ENCODE data around the gene MYH4. TPM values are rescaled to one million over a fixed set of nuclear protein-coding genes. Genes with fewer than 3 reads are reported as not detected.

Gene MYH4
- total RNA-seq, 6 experiments from 2014 or later: 0.07 TPM; not detected in 5

GRCh38 chr17:10458701-10459100, 10.7 kb downstream of the MYH4 start:
- no peak overlapping the region for H3K27ac ChIP-seq
- no peaks in the 10 kb centered on the region for H3K36me3 ChIP-seq
- ATAC-seq (no peak), DNase-seq (no peak)
- no peaks in the 10 kb centered on the region for H3K4me1 ChIP-seq
- intact Hi-C loops (cut with DNase I): no loop called here
- no peak overlapping the region for H3K4me3 ChIP-seq
- no peak for TF ChIP-seq POLR2A (IDR thresholded peaks at IDR 0.05)
- TF ChIP-seq, protein P1, sequence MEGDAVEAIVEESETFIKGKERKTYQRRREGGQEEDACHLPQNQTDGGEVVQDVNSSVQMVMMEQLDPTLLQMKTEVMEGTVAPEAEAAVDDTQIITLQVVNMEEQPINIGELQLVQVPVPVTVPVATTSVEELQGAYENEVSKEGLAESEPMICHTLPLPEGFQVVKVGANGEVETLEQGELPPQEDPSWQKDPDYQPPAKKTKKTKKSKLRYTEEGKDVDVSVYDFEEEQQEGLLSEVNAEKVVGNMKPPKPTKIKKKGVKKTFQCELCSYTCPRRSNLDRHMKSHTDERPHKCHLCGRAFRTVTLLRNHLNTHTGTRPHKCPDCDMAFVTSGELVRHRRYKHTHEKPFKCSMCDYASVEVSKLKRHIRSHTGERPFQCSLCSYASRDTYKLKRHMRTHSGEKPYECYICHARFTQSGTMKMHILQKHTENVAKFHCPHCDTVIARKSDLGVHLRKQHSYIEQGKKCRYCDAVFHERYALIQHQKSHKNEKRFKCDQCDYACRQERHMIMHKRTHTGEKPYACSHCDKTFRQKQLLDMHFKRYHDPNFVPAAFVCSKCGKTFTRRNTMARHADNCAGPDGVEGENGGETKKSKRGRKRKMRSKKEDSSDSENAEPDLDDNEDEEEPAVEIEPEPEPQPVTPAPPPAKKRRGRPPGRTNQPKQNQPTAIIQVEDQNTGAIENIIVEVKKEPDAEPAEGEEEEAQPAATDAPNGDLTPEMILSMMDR (IDR thresholded peaks at IDR 0.05): no peak
- H3K9me3 ChIP-seq: no peaks in the 10 kb centered on the region
- 38% methylated on average over 3 of the region's 3 CpGs for WGBS (ENCODE audit: insufficient coverage, low coverage, low lambda C conversion rate, missing lambda C conversion rate)
- no peaks in the 10 kb centered on the region for H3K27me3 ChIP-seq

DNA sequence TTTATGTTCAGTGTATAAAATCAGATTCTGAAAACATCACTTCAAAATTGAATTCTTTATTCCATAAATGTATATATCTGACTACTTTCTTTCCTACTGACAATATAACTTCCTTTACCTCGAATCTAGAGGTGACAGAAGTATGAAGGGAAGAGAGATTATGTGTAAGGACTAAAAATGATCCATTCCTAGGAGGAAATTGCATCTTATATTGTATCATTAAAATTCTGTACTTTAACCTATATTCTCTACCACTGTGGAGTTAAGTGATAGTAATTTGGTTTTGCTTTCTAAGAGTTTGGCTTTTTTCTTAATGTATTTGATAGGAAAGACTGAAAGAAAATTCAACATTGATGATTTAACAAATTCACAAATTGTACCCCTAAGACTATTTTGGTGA, 11.4 kb downstream of the MYH4 start:
- 7% methylated on average over 1 of the region's 1 CpG for WGBS (ENCODE audit: insufficient coverage, low coverage, low lambda C conversion rate, missing lambda C conversion rate)
- TF ChIP-seq, protein P1 (IDR thresholded peaks at IDR 0.05): no peak
- TF ChIP-seq POLR2A (IDR thresholded peaks at IDR 0.05): no peak

GRCh38 chr17:10447026-10447931, 22.1 kb downstream of the MYH4 start:
- Histone ChIP-seq H3K4me1 (no peaks in the 10 kb centered on the region), H3K27me3 (no peaks in the 10 kb centered on the region), H3K9me3 (no peaks in the 10 kb centered on the region), H3K4me3 (no peak overlapping the region), H3K27ac (no peak overlapping the region), H3K36me3 (no peaks in the 10 kb centered on the region)
- WGBS (ENCODE audit: insufficient coverage, low coverage, low lambda C conversion rate, missing lambda C conversion rate): 54% methylated on average over 7 of the region's 7 CpGs
- peak in 1 of 4 donors; percentile 44 for ATAC-seq
- DNase-seq: no peak
- intact Hi-C loops (cut with DNase I): no loop called here
- TF ChIP-seq POLR2A (IDR thresholded peaks at IDR 0.05): no peak
- TF ChIP-seq, protein P1 (IDR thresholded peaks at IDR 0.05): no peak

More for the DNA sequence above, 11.4 kb downstream of the MYH4 start:
- Histone ChIP-seq H3K9me3 (no peaks in the 10 kb centered on the region), H3K27ac (no peak overlapping the region), H3K36me3 (no peaks in the 10 kb centered on the region), H3K4me3 (no peak overlapping the region), H3K27me3 (no peaks in the 10 kb centered on the region), H3K4me1 (no peaks in the 10 kb centered on the region)
- intact Hi-C loops (cut with DNase I): no loop called here
- ATAC-seq (no peak), DNase-seq (no peak)

- DNase-seq (no peak), ATAC-seq (no peak)
- H3K27ac ChIP-seq: no peak overlapping the region
- intact Hi-C loops (cut with DNase I): no loop called here
- TF ChIP-seq, protein P1 (IDR thresholded peaks at IDR 0.05): no peak
- no peak for TF ChIP-seq POLR2A (IDR thresholded peaks at IDR 0.05)
- H3K4me3 ChIP-seq: no peak overlapping the region
- H3K36me3 ChIP-seq: no peaks in the 10 kb centered on the region
- no peaks in the 10 kb centered on the region for H3K4me1 ChIP-seq
- no peaks in the 10 kb centered on the region for H3K27me3 ChIP-seq
- no peaks in the 10 kb centered on the region for H3K9me3 ChIP-seq
- WGBS (ENCODE audit: insufficient coverage, low coverage, low lambda C conversion rate, missing lambda C conversion rate): 25% methylated on average over 1 of the region's 1 CpG
Observed at GRCh38 chr17:10439816-10440215, 29.5 kb downstream of the MYH4 start.
